Activated CD8-positive, alpha-beta T cell treated with anti-CD3 and anti-CD28 coated beads for 36 hours (primary cell): Measurements from ENCODE around the gene RHD. TPM values are rescaled to one million over a fixed set of nuclear protein-coding genes. Genes with fewer than 3 reads are reported as not detected.
"Not testable (repeated sequence)": the region's sequence is repeated elsewhere in the genome, so short reads cannot be mapped to it uniquely, and the experiment has no call there.

Experiments
- ATAC-seq: fragments of 200-7000 bp; cut with Tn5 transposase; one replicate; pipeline ENCODE4 v1.10.0; 2021; ENCODE audit warnings: mild to moderate bottlenecking, moderate library complexity
- CTCF ChIA-PET: fragments of 350-600 bp; sonication (Branson Sonifier 250); formaldehyde crosslinking; loops from one replicate; lab custom pipeline; 2021; ENCODE audit warnings: antibody characterized with exemption; lab: Charles Lee
- POLR2A ChIA-PET: fragments of 350-600 bp; sonication (Branson Sonifier 250); formaldehyde crosslinking; loops from one replicate; lab custom pipeline; 2021; ENCODE audit warnings: antibody characterized with exemption; lab: Charles Lee
- DNase-seq: peaks from one replicate; pipeline ENCODE4 v3.0.0-alpha.2; 2020
- H3K27ac Mint-ChIP-seq: one replicate; pipeline ENCODE4 v1.8.0; 2021; ENCODE audit warnings: mild to moderate bottlenecking, mixed read lengths
- H3K27me3 Mint-ChIP-seq: one replicate; pipeline ENCODE4 v1.8.0; 2021; ENCODE audit warnings: mixed read lengths
- H3K36me3 Mint-ChIP-seq: one replicate; pipeline ENCODE4 v1.8.0; 2021; ENCODE audit warnings: low read depth, mixed read lengths
- H3K4me1 Mint-ChIP-seq: one replicate; pipeline ENCODE4 v1.8.0; 2021; ENCODE audit warnings: low read depth, mixed read lengths
- H3K4me3 Mint-ChIP-seq: one replicate; pipeline ENCODE4 v1.8.0; 2021; ENCODE audit warnings: mild to moderate bottlenecking, moderate library complexity, mixed read lengths
- H3K9me3 Mint-ChIP-seq: one replicate; pipeline ENCODE4 v1.8.0; 2021; ENCODE audit warnings: mixed read lengths
- intact Hi-C: fragments of 100-400 bp; cut with micrococcal nuclease; formaldehyde crosslinking; loops from one replicate; pipeline ENCODE4 v1.10.0; 2022
- total RNA-seq, 2 experiments: library from RNA; stranded (reverse); gene quantifications; one replicate each; pipeline ENCODE4 v1.2.3, GENCODE V29; 2021
- TF ChIP-seq, protein P1 (sequence below): fragments of 200-600 bp; IDR thresholded peaks from one replicate; pipeline ENCODE4 v1.8.0; 2022; ENCODE audit warnings: antibody characterized with exemption, mild to moderate bottlenecking

RHD gene
- total RNA-seq, 2 experiments from 2014 or later = not detected

DNA sequence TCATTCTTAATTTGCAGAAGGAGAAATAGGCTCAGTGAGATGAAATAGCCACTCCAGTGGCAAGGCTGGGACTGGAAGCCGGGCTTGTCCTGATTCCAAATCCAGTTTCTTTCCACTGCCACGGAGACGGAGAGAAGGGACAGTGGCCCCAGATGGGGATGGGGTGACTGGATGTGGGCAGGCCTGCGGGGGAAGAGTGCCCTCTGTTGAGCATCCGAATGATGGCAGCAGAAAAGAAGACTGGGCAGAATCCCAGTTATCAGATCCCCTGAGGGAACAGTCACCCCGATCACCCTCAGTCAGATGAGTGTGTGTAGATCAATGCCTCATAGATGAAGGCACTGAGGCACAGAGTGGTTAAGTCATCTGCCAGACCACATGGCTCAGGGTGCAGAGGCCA, 17.7 kb downstream of the RHD start:
- DNase-seq, H3K27me3 Mint-ChIP-seq, H3K4me3 Mint-ChIP-seq, H3K4me1 Mint-ChIP-seq, H3K27ac Mint-ChIP-seq, H3K9me3 Mint-ChIP-seq, CTCF ChIA-PET, intact Hi-C loops, POLR2A ChIA-PET, H3K36me3 Mint-ChIP-seq: not testable (repeated sequence)
- ATAC-seq = peak; percentile 75
- TF ChIP-seq, protein P1, sequence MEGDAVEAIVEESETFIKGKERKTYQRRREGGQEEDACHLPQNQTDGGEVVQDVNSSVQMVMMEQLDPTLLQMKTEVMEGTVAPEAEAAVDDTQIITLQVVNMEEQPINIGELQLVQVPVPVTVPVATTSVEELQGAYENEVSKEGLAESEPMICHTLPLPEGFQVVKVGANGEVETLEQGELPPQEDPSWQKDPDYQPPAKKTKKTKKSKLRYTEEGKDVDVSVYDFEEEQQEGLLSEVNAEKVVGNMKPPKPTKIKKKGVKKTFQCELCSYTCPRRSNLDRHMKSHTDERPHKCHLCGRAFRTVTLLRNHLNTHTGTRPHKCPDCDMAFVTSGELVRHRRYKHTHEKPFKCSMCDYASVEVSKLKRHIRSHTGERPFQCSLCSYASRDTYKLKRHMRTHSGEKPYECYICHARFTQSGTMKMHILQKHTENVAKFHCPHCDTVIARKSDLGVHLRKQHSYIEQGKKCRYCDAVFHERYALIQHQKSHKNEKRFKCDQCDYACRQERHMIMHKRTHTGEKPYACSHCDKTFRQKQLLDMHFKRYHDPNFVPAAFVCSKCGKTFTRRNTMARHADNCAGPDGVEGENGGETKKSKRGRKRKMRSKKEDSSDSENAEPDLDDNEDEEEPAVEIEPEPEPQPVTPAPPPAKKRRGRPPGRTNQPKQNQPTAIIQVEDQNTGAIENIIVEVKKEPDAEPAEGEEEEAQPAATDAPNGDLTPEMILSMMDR = peak; percentile 35

DNA sequence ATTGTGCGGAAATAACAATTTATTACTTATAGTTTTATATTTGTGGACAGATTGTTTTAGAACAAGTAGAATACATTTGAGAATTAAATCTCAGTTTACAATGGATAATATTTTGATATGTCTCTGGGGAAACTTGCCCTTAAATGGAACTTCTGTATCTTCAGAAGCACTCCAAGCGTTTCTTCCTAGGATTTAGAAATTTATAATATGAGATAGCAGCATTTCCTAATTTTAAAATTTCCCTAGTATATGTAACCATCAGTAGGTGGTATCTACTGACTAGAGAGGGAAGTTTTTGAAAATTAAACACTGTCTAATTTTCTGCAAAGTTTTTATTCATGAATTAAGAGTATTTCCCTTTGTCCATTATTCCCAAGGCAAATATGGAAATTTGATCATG, 21.1 kb downstream of the RHD start:
- CTCF ChIA-PET, DNase-seq, intact Hi-C loops: not testable (repeated sequence)

DNA sequence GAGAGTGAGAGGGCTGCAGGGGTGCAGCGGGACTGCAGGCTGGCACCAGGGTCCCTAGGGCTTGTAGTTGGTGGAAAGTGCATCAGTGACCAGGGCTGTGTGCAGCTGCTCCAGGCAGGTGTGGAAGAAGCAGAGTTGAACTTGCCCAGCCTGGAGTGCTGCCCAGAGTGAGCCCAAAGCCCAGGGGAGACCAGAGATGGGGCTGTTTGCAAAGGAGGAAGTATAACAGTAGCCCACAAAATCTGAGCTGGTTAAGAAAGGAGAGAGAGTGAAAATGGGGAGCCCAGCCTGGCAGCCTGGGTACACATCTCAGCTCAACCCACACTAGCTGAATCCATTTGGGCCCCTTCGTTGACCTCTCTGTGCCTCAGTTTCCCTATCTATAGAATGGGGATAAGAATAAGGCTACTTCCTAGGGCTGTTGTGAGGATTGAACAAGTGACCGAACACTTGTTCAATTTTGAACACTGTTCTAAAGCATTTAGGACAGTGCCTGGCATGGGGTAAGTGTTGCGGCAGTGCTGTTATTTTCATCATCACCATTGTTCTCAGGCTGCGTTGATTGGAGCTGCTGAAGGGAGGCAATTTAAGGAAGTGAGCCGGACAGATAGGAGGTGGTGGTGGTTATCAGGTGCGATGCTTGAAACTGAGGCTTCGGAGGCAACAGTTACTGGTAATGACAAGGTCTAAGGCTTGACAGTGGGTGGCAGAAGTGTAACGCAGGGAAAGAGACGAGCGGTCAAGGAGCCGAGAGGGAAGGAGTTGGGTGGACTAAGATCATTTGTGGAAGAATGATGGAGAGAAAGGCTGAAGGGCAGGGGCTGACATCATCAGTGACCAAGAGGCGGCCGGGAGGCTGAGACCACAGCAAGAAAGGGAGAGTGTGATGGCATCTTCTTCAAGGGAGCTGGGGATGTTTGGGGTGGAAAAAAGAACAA, 22.8 kb downstream of the RHD start:
- ATAC-seq, H3K27me3 Mint-ChIP-seq, POLR2A ChIA-PET, CTCF ChIA-PET, intact Hi-C loops, H3K36me3 Mint-ChIP-seq, H3K27ac Mint-ChIP-seq, DNase-seq, H3K4me3 Mint-ChIP-seq, H3K9me3 Mint-ChIP-seq, H3K4me1 Mint-ChIP-seq: not testable (repeated sequence)

More for the DNA sequence above, 21.1 kb downstream of the RHD start:
- H3K4me3 Mint-ChIP-seq, H3K36me3 Mint-ChIP-seq, H3K27ac Mint-ChIP-seq, H3K9me3 Mint-ChIP-seq, ATAC-seq, H3K27me3 Mint-ChIP-seq, POLR2A ChIA-PET, H3K4me1 Mint-ChIP-seq: not testable (repeated sequence)

- DNase-seq (peak; percentile 36), ATAC-seq (peak; percentile 61)
- H3K4me3 Mint-ChIP-seq, H3K4me1 Mint-ChIP-seq, H3K9me3 Mint-ChIP-seq, CTCF ChIA-PET, intact Hi-C loops, H3K27ac Mint-ChIP-seq, POLR2A ChIA-PET, H3K36me3 Mint-ChIP-seq, H3K27me3 Mint-ChIP-seq: not testable (repeated sequence)
Observed at GRCh38 chr1:25296501-25296900, 24.2 kb downstream of the RHD start.

DNA sequence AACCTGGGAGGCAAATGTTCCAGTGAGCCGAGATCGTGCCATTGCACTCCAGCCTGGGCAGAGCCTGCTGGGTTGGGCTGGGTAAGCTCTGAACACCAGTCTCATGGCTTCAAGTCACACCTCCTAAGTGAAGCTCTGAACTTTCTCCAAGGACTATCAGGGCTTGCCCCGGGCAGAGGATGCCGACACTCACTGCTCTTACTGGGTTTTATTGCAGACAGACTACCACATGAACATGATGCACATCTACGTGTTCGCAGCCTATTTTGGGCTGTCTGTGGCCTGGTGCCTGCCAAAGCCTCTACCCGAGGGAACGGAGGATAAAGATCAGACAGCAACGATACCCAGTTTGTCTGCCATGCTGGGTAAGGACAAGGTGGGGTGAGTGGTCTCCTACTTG, 28.4 kb downstream of the RHD start:
- H3K36me3 Mint-ChIP-seq, CTCF ChIA-PET, H3K4me3 Mint-ChIP-seq, DNase-seq, H3K9me3 Mint-ChIP-seq, POLR2A ChIA-PET, ATAC-seq, H3K27ac Mint-ChIP-seq, H3K27me3 Mint-ChIP-seq, intact Hi-C loops, H3K4me1 Mint-ChIP-seq: not testable (repeated sequence)

DNA sequence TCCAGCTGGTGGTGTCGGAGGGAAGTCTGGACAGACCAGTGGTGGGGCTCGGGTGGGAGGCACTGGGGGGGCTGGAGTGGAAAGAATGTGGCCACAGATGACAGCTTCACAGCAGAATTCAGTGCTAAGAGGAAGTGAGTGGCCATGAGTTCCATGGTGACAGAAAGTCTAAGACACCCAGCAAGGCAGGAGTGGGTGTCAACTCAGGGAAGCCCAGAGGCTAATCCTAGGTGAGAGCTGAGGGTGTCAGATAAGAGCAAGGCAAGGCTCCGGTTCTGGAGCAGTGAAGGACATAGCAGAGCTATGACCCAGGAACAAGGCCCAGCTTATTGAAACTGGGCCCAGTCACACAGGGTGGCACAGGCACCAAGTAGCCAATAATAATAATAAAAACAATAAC, 30.0 kb downstream of the RHD start:
- H3K4me3 Mint-ChIP-seq, H3K27me3 Mint-ChIP-seq, CTCF ChIA-PET, DNase-seq, H3K9me3 Mint-ChIP-seq, H3K4me1 Mint-ChIP-seq, intact Hi-C loops, H3K36me3 Mint-ChIP-seq, POLR2A ChIA-PET, ATAC-seq: not testable (repeated sequence)
- H3K27ac Mint-ChIP-seq = peak overlapping the region; percentile 58

DNA sequence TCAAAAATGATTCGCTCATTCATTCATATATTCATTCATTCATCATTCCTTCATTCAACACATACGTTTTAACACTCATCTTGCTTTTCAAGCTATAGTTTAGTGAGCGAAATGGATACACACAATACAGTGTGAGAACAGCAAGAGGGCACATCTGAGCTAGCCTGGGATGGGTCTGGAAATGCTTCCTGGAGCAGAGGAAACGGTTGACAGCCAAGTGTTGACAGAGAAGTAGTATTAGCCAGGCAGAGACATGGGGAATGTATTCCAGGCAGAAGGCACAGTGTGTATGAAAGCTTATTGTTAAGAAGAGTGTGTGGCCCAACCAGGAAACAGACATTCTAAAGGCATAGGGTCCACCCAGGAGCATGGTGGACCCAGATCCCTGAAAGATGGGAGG, 32.6 kb downstream of the RHD start:
- CTCF ChIA-PET, intact Hi-C loops: not testable (repeated sequence)

DNA sequence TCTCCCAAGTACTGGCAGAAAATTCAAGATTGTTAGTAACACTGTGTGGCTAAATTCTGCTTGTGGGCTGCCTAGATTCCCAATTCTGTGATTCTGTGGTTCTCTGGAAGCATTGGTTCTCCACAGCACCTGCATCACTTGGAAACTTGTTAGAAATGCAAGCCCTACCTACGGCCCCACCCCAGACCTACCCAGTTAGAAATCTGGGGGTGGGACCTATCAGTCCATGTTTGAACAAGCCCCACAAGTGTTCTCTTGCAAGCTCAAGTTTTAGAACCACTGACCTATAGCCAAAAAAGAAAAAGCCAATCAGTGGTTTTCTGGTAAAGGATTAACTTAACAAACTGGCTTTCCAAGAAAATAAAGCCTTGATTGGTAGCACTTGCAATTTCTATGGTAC, 35.9 kb downstream of the RHD start:
- intact Hi-C loops, H3K27ac Mint-ChIP-seq, ATAC-seq, H3K4me1 Mint-ChIP-seq, DNase-seq, H3K9me3 Mint-ChIP-seq, CTCF ChIA-PET, POLR2A ChIA-PET, H3K27me3 Mint-ChIP-seq, H3K4me3 Mint-ChIP-seq: not testable (repeated sequence)
- H3K36me3 Mint-ChIP-seq = peaks cover 15% of the 10 kb centered on the region

More for the DNA sequence above, 32.6 kb downstream of the RHD start:
- not testable (repeated sequence) for H3K27me3 Mint-ChIP-seq, H3K9me3 Mint-ChIP-seq, ATAC-seq, H3K4me1 Mint-ChIP-seq, H3K27ac Mint-ChIP-seq, H3K4me3 Mint-ChIP-seq, DNase-seq, H3K36me3 Mint-ChIP-seq
- POLR2A ChIA-PET = interaction anchor here (0.9 kb wide), 1 partner anchor 72 kb away, joined by 5 read pairs; the partner anchor contains the start of gene SYF2

- H3K4me3 Mint-ChIP-seq, CTCF ChIA-PET, H3K4me1 Mint-ChIP-seq, H3K9me3 Mint-ChIP-seq, H3K27ac Mint-ChIP-seq, POLR2A ChIA-PET, intact Hi-C loops, ATAC-seq, H3K27me3 Mint-ChIP-seq, DNase-seq: not testable (repeated sequence)
- peaks cover 21% of the 10 kb centered on the region for H3K36me3 Mint-ChIP-seq
Observed at GRCh38 chr1:25309085-25309484, 36.8 kb downstream of the RHD start.

GRCh38 chr1:25309486-25309885, 37.2 kb downstream of the RHD start:
- intact Hi-C loops, H3K9me3 Mint-ChIP-seq, H3K27ac Mint-ChIP-seq, H3K4me1 Mint-ChIP-seq, CTCF ChIA-PET, DNase-seq, H3K27me3 Mint-ChIP-seq, ATAC-seq, H3K4me3 Mint-ChIP-seq, POLR2A ChIA-PET: not testable (repeated sequence)
- H3K36me3 Mint-ChIP-seq = peaks cover 25% of the 10 kb centered on the region

GRCh38 chr1:25312806-25313470, 40.6 kb downstream of the RHD start:
- POLR2A ChIA-PET, H3K4me3 Mint-ChIP-seq, ATAC-seq: not testable (repeated sequence)

More at GRCh38 chr1:25312806-25313470, 40.6 kb downstream of the RHD start:
- H3K27ac Mint-ChIP-seq, H3K4me1 Mint-ChIP-seq, H3K9me3 Mint-ChIP-seq, DNase-seq, CTCF ChIA-PET, H3K27me3 Mint-ChIP-seq, intact Hi-C loops: not testable (repeated sequence)
- H3K36me3 Mint-ChIP-seq = peaks cover 18% of the 10 kb centered on the region
